Measurements from ENCODE around the gene DENND4C. TPM values are rescaled to one million over a fixed set of nuclear protein-coding genes. Genes with fewer than 3 reads are reported as not detected.

Gene DENND4C
- total RNA-seq, 3 donors from 2014 or later: 146 to 158 (median 148) TPM

DNA sequence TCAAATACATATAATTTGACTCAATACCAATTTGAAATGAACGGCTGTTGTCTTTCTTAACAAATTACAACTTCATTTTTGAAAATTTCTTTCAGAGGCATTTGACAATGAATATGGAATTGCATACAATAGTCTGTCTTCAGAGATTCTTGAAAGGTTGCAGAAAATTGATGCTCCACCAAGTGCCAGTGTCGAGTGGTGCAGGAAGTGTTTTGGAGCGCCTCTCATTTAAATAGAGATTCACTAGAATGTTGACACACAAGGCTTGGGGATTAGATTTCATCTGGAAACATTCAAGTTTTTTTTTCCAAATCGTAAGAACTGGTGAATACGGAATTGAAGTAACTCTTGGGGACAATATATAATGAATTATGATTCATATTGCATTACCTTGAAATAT, 141.4 kb downstream of the DENND4C start:
- Histone ChIP-seq H3K27ac (no peak overlapping the region), H3K4me1 (no peaks in the 10 kb centered on the region), H3K9me3 (no peaks in the 10 kb centered on the region), H3K4me3 (no peak overlapping the region), H3K36me3 (peaks cover 7% of the 10 kb centered on the region), H3K27me3 (no peaks in the 10 kb centered on the region)
- intact Hi-C loops (cut with DNase I; ENCODE audit: low total_unique reads): no loop called here
- TF ChIP-seq POLR2A (IDR thresholded peaks at IDR 0.05): no peak
- TF ChIP-seq, protein P1, sequence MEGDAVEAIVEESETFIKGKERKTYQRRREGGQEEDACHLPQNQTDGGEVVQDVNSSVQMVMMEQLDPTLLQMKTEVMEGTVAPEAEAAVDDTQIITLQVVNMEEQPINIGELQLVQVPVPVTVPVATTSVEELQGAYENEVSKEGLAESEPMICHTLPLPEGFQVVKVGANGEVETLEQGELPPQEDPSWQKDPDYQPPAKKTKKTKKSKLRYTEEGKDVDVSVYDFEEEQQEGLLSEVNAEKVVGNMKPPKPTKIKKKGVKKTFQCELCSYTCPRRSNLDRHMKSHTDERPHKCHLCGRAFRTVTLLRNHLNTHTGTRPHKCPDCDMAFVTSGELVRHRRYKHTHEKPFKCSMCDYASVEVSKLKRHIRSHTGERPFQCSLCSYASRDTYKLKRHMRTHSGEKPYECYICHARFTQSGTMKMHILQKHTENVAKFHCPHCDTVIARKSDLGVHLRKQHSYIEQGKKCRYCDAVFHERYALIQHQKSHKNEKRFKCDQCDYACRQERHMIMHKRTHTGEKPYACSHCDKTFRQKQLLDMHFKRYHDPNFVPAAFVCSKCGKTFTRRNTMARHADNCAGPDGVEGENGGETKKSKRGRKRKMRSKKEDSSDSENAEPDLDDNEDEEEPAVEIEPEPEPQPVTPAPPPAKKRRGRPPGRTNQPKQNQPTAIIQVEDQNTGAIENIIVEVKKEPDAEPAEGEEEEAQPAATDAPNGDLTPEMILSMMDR (IDR thresholded peaks at IDR 0.05): no peak
- no peak for TF ChIP-seq POLR2AphosphoS5 (IDR thresholded peaks at IDR 0.05)
- no peak for DNase-seq (ENCODE audit: low spot score in 2 of 2)

GRCh38 chr9:19372567-19372966, 142.1 kb downstream of the DENND4C start:
- H3K4me3 ChIP-seq: no peak overlapping the region
- intact Hi-C loops (cut with DNase I; ENCODE audit: low total_unique reads): no loop called here
- no peaks in the 10 kb centered on the region for H3K4me1 ChIP-seq
- no peak for DNase-seq (ENCODE audit: low spot score in 2 of 2)
- H3K36me3 ChIP-seq: peaks cover 7% of the 10 kb centered on the region
- no peak for TF ChIP-seq POLR2A (IDR thresholded peaks at IDR 0.05)
- TF ChIP-seq, protein P1 (IDR thresholded peaks at IDR 0.05): no peak
- no peak for TF ChIP-seq POLR2AphosphoS5 (IDR thresholded peaks at IDR 0.05)
- no peak overlapping the region for H3K27ac ChIP-seq
- H3K27me3 ChIP-seq: no peaks in the 10 kb centered on the region
- H3K9me3 ChIP-seq: no peaks in the 10 kb centered on the region

- Histone ChIP-seq H3K9me3 (no peaks in the 10 kb centered on the region), H3K4me1 (peaks cover 0 to 4% of the 10 kb centered on the region in 2 donors), H3K27ac (no peak overlapping the region), H3K27me3 (no peaks in the 10 kb centered on the region), H3K4me3 (no peak overlapping the region), H3K36me3 (peaks cover 7% of the 10 kb centered on the region)
- TF ChIP-seq POLR2A (IDR thresholded peaks at IDR 0.05) (no peak), POLR2AphosphoS5 (IDR thresholded peaks at IDR 0.05) (no peak)
- TF ChIP-seq, protein P1 (IDR thresholded peaks at IDR 0.05): no peak
- intact Hi-C loops (cut with DNase I; ENCODE audit: low total_unique reads): no loop called here
- no peak for DNase-seq (ENCODE audit: low spot score in 2 of 2)
These were observed 143.0 kb downstream of the DENND4C start for GRCh38 chr9:19373527-19373926.

DNA sequence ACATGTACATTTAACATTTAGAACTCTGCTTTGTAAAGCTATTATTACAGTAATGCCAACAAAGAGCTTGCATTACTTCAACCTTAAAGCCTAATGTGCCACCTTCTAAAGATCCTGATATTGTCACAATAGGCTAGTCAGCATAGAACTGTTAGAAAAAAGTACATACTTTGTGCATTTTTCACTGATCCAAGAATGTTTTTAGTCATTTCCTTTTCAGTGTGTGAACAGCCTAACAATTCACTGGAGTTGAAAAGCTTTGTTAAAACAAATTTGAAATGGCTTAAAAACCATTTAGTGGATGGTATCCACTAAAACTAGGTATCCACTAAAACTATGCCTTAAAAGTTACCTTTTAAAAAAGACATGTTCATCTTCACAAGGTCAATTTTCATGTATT, 145.0 kb downstream of the DENND4C start:
- H3K4me1 ChIP-seq: peaks cover 0 to 13% of the 10 kb centered on the region in 2 donors
- intact Hi-C loops (cut with DNase I; ENCODE audit: low total_unique reads): no loop called here
- peaks cover 7% of the 10 kb centered on the region for H3K36me3 ChIP-seq
- H3K9me3 ChIP-seq: no peaks in the 10 kb centered on the region
- no peak overlapping the region for H3K27ac ChIP-seq
- no peak for DNase-seq (ENCODE audit: low spot score in 2 of 2)
- H3K27me3 ChIP-seq: no peaks in the 10 kb centered on the region
- TF ChIP-seq, protein P1 (IDR thresholded peaks at IDR 0.05): no peak
- TF ChIP-seq POLR2AphosphoS5 (IDR thresholded peaks at IDR 0.05): no peak
- TF ChIP-seq POLR2A (IDR thresholded peaks at IDR 0.05): no peak
- H3K4me3 ChIP-seq: no peak overlapping the region

- Histone ChIP-seq H3K36me3 (peaks cover 7% of the 10 kb centered on the region), H3K27ac (no peak overlapping the region), H3K27me3 (no peaks in the 10 kb centered on the region), H3K9me3 (no peaks in the 10 kb centered on the region), H3K4me1 (peaks cover 0 to 13% of the 10 kb centered on the region in 2 donors), H3K4me3 (no peak overlapping the region)
- TF ChIP-seq POLR2AphosphoS5 (IDR thresholded peaks at IDR 0.05) (no peak), POLR2A (IDR thresholded peaks at IDR 0.05) (no peak)
- TF ChIP-seq, protein P1 (IDR thresholded peaks at IDR 0.05): no peak
- intact Hi-C loops (cut with DNase I; ENCODE audit: low total_unique reads): no loop called here
- DNase-seq (ENCODE audit: low spot score in 2 of 2): no peak
These were observed 146.4 kb downstream of the DENND4C start for GRCh38 chr9:19376931-19377330.
